ENCODE data around the gene SERP1.
A peak's percentile ranks its signal among the peaks of the same experiment; 100 is the strongest.

SERP1 gene

DNA sequence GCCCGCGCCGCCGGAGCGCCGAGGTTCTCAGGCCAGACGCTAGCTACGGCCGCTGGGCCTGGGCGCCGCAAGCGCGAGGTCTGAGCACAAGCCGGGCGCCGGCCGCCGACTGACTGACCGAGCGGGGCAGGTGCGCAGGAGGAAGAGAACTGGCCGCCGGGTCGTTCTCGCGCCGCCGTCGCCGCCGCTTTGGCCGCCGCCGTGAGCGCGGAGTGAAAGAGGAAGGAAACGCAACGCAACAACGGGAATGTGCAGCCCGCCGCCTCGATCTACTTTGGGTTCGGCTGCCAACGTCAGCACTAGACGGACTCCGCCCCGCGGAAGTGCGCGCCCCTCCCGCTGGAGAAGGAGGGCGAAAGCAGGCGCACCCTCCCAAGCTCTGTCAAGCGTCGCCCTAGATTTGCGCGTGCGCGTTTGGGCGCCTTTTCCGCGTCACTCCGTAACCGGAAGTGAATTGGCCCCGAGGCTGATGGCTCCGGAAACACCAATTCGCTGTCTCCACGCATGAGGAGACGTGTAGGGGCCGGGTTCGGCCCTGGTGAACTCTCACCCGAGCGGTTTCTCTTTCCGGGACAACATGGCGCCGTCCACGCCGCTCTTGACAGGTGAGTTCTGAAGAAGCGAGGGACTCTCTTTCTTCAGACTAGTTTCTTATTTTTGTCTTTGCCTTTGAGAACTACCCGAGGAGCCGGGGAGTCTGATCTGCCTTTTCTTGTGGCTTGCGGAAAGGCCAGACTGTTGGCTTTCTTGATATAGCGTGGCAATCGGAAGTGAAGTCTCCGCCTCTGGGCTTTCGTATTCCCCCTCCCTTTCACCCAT lies at the start of gene SERP1, which contains the start of gene EIF2A:
Gene SERP1, minus strand, starts transcription at position 271 of the 819 bp plus-strand sequence. CDS start 361 bp downstream, outside the sequence.
Gene EIF2A, plus strand, starts transcription at position 562 of the 819 bp plus-strand sequence. Its CDS starts 16 bp downstream, at position 578.
- DNase-seq = peak; percentile 98

DNA sequence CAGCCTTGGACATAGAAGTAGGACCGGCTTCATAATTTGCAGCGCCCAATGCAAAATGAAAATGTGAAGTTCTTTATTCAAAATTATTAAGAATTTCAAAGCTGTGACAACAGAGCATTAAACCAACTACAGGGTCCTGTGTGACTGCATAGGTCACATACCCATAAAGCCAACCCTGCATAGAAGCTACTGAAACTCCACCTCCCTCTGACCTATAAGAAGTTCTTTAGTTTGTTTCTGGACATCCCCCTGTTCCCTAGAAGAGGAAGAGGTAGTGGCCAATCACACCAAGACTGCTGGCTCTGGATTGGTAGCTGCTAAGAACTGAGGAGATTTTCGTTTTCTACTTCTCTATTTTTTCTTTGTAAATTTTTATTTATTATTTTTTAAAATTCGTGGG lies 47.9 kb upstream of the SERP1 start:
- DNase-seq = no peak

DNA sequence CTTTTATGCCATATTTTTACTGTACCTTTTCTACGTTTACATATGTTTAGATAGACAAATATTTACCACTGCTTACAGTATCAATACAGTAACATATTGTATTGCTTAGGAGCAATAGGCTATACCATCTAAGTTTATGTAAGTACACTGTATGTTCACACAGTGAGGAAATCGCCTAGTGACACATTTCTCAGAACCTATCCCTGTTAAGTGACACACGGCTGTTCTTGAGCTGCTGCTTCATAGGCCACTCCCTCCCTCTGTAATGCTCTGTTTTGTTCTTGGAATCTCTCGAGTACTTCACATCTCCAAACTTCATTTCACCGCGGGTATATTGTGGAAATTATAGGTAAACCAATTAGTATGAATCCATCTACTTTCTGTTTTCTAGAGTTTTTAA lies 43.5 kb upstream of the SERP1 start:
- DNase-seq = no peak

DNA sequence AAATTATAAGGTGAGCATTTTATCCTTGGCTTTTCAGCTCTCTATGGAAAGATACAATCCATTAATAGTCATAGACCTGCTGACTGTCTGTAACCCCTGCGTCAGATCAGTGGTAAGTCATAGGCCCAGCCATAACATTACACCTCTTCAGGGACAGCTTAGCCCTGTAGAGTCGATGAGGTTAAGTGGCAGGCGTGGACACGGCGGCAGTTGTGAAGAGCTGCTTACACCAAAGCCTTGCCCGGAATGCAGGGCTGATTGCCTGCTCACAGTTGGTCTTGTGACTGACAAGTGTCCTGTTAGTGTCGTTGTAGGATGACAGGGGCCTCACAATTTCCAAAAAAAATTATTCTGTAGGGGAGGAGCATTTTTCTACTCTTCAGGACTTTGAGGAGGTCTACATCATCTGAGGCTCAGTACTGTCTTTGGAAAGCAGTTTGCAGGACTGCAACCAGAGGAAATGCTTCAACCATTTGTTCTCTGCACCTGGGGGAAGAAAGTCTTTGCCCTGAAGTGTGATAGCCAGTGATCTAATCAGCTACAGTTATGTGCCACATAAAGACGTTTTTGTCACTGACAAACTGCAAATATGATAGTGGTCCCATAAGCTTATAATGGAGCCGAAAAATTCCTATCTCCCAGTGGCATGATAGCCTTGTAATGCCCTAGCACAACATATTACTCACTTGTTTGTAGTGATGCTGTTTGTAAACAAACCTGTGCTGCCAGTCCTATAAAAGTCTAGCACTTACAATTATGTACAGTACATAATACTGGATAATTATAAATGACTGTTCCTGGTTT lies 41.9 kb upstream of the SERP1 start:
- no peak for DNase-seq

DNA sequence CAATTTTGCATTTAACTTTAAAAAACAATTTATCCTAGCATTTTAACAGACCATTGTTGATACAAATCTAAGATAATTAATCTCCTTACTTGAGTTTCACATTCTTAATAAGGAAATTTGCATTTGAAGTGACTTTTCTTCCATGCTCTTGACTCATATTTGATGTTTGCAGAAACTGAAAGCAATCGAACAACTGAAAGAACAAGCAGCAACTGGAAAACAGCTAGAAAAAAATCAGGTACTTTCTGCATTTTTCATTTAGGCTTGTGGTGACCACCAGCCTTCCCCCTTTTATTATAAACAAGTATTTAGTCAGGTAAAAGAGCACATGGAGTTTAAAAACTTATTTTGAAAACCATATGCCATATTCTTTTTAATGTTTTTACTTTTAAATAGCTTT lies 36.7 kb upstream of the SERP1 start:
- no peak for DNase-seq

DNA sequence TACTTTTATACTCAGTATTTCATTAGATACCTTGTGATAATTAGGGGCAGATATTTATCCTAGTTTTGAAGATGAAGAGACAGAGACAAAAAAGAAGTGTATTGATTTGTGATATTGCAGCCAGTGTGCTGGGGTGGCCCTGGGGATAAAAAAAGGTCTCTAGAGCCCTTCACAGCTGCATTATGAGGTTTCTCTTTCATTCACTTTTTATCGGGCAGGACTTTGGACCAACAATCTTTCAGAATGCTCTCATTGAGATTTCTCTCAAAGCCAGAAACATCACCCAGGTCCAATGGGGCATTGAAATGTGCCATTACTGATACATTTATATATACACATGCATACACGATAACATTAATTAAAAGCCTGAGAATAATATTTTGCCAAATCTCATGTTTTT lies 36.3 kb upstream of the SERP1 start:
- DNase-seq = no peak

DNA sequence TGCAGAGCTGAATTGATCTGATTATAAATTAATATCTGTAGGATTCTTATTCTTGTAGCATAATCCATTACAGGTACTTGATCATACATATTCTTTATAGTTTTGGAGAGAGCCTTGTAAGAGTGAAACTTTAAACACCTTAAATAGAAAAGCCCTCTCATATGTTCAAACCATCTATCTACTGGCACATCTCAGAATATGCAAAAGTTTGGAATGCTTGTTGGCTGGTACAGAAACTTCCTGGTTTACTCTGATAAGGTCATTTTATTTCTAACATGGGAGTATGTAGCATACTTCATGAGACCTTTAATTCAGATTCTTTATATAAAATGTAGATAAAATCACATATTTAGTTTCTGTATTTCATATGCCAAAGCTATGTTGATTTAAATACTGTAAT lies 34.9 kb upstream of the SERP1 start:
- DNase-seq = no peak

DNA sequence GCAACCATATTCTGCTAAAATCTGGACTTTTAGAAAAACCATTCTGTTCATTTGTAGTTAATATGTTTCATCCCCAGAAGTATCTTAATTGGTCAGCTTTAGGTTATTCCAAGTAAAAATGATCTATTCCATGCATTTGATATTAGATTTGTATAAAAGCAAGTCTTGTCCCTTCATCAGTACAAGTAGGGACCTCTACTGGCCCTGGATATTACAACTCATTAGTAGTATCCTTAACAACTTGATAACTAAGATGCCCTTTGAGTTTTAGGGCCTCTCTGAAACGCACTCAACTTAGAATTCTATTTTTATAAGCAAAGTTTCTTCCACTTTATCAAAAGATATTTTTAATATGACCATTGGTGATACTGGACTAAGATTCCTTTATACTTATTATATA lies 31.6 kb upstream of the SERP1 start:
- no peak for DNase-seq

DNA sequence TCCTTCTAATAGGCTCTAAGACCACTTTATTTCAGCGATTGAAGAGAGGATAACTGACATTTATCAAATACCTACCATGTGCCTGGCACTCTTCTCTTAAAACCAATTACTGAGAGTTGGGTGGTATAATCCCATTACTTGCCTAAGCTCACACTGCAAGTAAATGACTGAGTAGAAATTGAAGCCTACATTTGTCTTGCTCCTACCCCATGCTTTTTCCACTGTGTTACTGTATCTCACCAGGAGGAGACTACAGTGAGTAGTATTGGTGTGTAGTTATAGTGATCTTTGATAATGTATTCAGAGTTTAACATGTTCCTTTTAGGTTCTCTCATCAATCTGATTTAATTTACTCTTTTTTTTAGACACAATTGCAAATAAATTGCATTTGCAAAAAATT lies 21.0 kb upstream of the SERP1 start:
- no peak for DNase-seq

DNA sequence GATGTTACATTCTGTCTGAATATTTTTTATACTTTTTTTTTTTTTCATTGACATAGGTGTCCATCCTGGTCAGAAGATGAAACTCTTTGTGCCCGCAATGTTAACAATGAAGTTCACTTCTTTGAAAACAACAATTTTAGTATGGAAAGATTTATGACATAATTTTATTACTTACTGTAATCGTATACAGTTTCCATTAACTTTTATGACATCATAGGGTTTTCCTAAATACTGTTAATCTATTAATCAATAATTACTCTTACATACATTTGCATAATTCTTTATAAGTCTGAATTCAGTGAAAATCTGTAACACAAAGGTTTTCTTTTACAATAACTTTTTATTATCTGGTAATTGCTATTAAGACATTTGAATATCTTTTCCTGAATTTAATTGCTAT lies 17.9 kb upstream of the SERP1 start:
- no peak for DNase-seq

DNA sequence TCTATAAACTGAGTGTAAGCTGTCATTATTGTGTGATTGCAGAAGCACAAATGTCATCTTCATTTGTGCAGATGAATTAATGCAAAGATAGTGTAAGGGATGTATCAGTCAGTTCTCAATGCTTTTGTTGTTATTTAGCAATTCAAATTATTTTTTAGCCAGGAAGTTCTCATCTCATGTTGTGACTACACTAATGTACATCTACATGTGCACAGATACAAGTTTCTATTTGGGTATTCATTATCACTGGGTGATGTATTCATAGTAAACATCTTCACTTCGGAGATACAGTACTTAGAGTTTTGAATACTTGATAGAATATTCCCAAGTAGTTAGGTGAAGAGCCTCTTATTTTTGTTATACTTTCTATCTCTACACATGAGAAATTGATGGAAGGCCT lies 11.4 kb upstream of the SERP1 start:
- DNase-seq = no peak

DNA sequence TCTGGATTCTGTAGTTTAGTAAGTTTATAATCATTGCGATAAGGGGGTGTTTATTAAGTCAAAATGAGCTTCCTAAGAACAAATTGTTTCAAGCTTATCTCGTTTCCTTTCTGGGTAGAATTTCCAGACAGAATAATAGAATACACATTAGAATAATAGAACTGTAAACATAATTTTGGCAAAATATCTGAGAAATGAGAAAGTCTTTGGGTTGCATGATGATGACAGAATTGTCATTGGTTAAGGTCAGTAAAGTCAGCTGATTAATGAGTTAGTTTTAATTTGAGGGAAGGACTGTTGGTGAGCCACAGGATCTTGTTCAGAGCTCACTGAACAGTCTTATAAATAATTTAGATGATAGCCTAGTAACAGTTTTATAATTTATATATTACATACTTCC lies 10.5 kb upstream of the SERP1 start:
- DNase-seq = no peak

DNA sequence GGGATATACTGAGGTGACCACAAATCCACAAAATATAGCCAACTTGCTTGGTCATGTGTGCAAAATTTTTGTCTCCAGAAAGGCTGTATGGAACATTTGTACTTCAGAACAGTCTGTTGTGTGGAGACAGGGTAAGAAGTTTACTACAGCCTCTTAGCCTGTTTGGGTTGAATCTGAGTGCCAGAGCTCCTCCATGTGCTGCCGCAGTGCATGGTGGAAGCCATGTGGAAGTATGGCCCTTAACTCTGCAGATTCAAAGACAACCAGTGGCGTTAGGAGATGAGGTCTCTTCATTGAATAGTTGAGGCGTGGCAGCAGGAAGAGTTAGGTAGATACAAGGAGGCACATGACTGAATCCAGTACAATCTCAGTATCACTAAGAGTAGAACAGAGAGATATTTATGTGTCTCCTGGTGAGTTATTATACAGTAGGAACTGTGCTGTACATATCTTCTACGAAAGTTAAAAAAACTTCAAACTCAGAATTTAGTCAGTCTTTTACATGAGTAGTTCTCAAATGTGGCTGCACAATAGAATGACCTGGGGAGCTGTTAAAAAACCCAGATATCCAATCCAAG lies 9.7 kb upstream of the SERP1 start:
- no peak for DNase-seq

DNA sequence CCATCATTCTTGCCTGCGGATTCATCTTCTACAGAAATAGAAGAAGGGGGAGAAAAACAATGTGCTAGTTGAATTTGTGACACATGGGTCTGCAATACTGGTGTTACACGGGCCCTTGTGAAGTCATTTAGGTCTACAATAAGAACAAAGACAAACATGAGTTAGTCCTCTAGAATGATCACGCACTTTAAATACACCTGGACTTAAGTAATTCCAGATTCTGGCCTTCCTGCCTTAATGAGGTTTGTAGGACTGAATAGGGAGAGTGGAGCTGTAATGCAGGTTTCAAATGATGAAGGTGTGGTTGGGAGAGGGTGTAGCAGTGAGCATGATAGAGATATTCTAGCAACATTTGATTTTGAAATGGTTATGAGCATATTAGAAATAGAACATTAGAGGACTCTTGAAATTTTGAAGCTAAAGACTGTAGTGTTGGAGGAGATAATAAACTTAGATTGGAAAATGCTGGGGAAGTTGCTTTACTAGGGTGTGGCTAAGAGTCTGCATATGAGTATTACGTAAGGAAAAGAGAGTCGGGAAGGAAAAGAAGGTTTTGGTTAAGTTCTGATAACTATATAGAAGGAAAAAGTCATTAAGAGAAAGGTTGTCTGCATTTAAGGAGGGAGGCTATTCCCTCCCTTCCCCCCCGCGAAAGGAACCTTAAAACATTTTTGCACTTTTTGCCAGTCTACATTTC lies 897 bp upstream of the SERP1 start:
- no peak for DNase-seq

DNA sequence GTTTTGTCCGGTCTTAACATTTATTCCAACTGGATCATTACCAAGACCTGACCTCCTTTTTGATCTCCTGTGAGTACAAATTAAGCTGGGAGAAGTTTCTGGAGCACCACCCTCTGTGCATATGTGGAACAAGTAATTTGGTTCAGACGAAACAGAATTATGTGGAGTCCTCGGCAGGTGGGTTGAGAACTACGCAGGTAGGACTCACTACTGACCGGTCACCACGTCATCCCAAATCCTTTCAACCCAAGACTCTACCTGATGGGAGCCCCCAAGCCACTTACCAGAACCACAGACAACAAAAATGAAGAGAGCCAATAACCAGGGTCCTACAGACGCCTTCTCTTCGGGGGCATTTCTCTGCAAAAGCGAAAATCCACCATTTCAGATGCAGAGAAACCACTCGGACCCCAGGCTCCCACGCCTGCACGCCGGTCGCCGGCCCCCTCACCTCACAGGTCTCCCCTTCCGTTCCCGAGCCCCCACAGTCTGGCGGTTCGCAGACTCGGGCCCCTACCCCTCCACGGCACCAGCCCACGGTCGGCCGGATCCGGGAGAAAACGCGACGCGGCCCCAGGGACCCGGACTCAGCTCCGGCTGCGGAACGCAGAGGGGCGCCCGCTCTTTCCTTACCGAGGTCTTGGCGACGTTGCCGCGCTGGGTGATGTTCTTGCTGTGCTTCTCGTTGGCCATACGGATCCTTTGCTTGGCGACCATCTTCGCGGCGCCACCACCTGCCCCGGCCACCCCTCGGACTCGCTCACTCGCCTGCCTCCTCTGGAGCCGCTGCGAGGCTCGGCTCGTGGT lies 674 bp downstream of the SERP1 start:
- DNase-seq = peak; percentile 28

DNA sequence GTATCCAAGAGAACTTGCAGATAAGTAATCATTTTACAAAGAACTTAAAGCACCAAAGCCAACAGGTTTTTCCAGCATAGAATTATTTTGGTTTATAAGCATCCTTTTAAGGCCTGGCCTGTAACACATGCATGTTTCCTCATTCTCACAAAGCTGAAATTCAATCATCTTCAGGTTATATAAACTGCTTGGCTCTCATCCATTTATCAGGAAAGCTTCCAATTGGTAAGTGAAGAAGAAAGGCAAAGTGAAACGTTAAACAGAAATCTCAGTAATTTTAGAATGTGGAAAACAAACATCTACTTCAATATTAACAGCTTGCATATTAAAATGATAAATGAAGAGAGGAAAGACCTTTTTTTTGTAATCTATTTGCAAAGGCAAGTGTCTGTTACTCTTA lies 1.6 kb downstream of the SERP1 start:
- DNase-seq = no peak

DNA sequence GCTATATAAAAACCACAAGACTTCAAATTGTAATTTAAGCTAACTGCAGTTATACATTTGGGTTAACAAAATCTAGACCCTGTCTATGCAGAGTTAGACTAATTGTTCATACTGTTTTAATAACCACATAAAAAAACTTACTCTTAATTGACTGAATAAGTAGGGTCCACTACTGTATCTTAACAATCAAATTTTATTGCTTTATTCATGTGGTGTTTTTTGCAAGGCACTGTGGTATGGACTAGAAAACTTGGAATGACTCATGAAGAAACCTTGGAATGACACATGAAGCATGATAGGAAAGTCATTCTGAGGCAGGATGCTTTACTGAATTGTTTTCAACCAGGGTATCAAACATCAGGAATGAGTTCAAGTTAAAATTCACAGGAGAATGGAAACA lies 2.3 kb downstream of the SERP1 start:
- no peak for DNase-seq

DNA sequence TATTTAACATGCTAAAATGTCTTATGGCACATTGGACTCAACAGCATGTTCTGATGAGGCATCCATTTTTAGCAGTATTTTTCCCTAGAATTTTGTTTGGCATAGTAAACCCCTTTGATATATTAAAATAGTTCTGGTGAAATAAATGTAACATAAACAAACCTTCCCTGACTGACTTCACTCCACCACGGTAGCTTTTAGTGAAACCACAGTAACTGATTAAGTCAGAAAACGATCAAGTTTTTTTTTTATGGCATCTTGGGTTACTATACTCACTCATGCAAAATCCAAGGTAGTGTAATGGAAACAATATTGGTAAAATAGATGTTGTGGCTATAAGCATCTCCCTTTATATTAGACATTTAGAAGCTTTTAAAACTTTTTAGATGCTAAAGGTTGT lies 2.8 kb downstream of the SERP1 start:
- no peak for DNase-seq

DNA sequence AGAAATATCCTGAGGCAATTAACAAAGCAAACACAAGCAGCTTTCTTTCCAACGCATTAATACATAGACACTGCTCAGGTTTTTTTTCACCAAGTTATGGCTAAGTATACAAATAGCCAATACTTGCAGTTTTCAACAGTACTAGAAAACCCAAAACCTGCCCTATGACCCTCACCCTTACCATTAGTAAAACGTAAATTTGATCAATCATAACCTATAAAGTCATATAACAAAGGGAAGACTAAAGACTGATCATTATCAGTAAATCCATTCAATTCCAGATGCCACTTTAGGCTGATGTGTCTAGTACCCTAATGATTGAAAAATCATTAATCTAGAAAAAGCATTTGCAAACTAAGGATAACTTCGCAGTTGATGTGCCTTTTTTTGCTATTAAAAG lies 3.2 kb downstream of the SERP1 start:
- no peak for DNase-seq

DNA sequence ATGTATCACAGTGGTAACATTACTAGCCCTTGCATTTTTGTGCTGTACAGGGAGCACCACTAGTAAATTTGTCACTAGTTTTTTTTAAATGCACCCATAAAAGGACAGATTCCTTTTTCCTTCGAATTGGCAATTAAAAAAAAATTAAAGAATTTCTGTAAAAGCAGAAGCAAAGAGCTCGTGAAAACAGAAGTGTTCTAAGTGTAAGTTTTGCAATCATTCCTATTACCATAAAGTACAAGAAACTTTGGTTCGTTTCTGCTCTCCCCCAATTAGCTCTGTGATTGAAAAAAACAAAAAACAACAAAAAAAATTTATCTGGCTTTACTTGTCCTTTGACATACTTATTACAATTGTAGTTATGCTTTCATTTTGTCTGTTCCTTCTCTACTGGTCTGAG lies 5.3 kb downstream of the SERP1 start:
- no peak for DNase-seq

DNA sequence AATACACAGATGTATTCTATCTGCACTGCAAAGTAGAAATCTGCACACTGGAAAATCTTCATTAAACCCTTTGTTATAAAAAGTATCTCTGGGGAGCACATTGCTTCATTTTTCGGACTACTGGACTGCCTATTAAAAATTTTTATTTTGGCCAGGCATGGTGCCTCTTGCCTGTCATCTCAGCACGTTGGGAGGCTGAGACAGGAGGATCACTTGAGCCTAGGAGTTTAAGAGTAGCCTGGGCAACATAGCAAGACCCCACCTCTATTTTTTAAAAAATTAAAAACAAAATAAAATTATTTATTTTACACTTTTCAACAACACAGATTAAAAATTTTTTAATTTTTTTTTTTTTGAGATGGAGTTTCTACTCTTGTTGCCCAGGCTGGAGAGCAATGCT lies 6.0 kb downstream of the SERP1 start:
- no peak for DNase-seq
